Testis (tissue), 2 donors: Measurements from ENCODE around the gene LRMDA.

Experiments
- CTCF ChIP-seq, 3 experiments: fragments of 450-650 bp in 2 of 3; fragments of 200-600 bp in 1 of 3; sonication (generic) in 1 of 3; IDR thresholded peaks; one replicate each; pipeline ENCODE4 v1.5.1; 2016 to 2019; ENCODE audit warnings: antibody characterized with exemption in 3 of 3, mild to moderate bottlenecking in 2 of 3, moderate library complexity in 1 of 3
- POLR2A ChIP-seq: fragments of 450-650 bp; IDR thresholded peaks from one replicate; pipeline ENCODE4 v1.6.1; 2017; ENCODE audit warnings: antibody characterized with exemption, mild to moderate bottlenecking, moderate library complexity

- TF ChIP-seq POLR2A, result no peak
- no peak for TF ChIP-seq CTCF (IDR thresholded peaks at IDR 0.05)
Observed at GRCh38 chr10:75512203-75512933, 80.9 kb downstream of the LRMDA start.
